ENCODE measurements around the gene LGALS3BP.

DNA sequence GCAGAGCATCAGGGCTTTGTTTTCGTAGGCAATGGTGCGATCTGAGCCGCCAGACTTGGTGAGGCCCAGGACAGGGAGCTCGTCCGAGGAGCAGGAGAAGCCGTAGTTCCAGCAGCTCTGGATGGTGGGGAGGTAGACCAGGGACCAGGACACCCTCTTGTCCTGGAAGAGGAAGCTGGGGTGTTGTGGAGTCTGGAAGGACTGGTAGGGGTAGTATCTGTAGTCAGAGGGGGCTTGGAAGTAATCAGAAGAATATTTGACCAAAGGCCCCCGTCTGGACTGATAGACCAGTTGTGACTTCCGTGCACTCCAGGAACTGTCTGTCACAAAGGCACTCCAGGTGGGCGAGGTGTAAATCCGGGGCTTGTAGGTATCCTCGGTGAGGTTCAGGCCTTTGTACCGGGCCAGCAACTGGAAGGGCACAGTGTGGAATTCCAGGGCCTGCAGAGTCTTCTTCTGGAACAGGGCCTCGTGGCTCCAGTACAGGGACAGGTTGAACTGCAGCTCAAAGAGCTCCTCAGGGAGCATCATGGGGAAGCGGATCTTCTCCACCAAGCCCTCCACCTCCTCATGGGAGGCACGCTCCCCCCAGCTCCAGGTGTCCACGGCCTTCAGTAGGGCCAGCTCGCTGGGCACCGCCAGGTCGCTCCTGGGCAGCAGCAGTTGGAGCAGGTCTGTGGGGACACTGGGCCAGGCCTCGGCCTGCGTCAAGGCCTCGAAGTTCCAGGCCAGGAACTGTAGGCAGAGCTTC lies 7.8 kb downstream of the LGALS3BP start:
- TF ChIP-seq, protein P1, sequence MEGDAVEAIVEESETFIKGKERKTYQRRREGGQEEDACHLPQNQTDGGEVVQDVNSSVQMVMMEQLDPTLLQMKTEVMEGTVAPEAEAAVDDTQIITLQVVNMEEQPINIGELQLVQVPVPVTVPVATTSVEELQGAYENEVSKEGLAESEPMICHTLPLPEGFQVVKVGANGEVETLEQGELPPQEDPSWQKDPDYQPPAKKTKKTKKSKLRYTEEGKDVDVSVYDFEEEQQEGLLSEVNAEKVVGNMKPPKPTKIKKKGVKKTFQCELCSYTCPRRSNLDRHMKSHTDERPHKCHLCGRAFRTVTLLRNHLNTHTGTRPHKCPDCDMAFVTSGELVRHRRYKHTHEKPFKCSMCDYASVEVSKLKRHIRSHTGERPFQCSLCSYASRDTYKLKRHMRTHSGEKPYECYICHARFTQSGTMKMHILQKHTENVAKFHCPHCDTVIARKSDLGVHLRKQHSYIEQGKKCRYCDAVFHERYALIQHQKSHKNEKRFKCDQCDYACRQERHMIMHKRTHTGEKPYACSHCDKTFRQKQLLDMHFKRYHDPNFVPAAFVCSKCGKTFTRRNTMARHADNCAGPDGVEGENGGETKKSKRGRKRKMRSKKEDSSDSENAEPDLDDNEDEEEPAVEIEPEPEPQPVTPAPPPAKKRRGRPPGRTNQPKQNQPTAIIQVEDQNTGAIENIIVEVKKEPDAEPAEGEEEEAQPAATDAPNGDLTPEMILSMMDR (IDR thresholded peaks at IDR 0.05) = no peak
- no peak for TF ChIP-seq EZH2 (IDR thresholded peaks at IDR 0.05; ENCODE audit: borderline replicate concordance, insufficient read depth, low read depth, low read length, poor library complexity, severe bottlenecking)
